ENCODE results near the gene ATAD3C. TPM values are rescaled to one million over a fixed set of nuclear protein-coding genes. Genes with fewer than 3 reads are reported as not detected.

The ATAD3C gene
- total RNA-seq, 1 experiment from 2014 or later = 2.0 TPM

DNA sequence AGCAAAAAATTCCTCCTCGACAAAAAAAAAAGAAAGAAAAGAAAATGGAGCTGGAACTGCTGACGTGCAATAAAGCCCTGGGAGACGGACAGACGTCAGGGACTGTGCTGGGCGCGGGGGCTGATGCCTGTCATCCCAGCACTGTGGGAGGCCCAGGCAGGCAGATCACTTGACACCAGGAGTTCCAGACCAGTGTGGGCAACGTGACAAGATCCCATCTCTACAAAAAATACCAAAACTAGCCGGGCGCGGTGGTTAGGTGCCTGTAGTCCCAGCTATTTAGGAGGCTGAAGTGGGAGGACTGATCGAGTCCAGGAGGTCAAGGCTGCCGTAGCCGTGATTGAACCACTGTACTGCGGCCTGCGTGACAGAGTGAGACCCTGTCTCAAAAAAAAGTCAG lies 24.8 kb upstream of the ATAD3C start:
- intact Hi-C loops (cut with micrococcal nuclease) = no loop called here
- ChIA-PET CTCF (no interaction called here), POLR2A (no interaction called here)
- H3K27me3 Mint-ChIP-seq (ENCODE audit: insufficient read depth, unreplicated experiment) = no peaks in the 10 kb centered on the region
- no peak overlapping the region for H3K4me3 Mint-ChIP-seq (ENCODE audit: unreplicated experiment)
- DNase-seq (ENCODE audit: unreplicated experiment) = no peak
- no TSS peak for BruUV-seq (replicated peaks)
- no peaks in the 10 kb centered on the region for H3K36me3 Mint-ChIP-seq (ENCODE audit: insufficient read depth, unreplicated experiment)
- H3K9me3 Mint-ChIP-seq (ENCODE audit: unreplicated experiment) = no peaks in the 10 kb centered on the region
- no peak overlapping the region for H3K27ac Mint-ChIP-seq (ENCODE audit: low read depth, unreplicated experiment)
- no peaks in the 10 kb centered on the region for H3K4me1 Mint-ChIP-seq (ENCODE audit: insufficient read depth, unreplicated experiment)
- no peak for TF ChIP-seq CTCF (IDR thresholded peaks at IDR 0.05; ENCODE audit: unreplicated experiment)

DNA sequence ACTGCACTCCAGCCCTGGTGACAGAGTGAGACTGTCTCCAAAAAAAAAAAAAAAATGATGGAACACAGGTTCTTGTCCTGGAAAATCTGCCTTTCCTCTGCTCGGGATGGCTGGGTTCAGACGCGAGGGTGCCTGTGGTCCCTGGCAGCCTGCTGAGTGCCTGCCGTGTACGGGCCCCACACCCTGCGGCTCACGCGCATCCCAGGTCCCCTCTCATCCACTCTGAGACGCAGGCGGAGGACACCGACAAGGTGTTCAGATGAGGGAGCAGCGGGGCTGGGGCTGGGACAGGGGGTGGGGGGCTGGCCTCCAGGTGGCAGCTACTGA lies 24.1 kb upstream of the ATAD3C start:
- no peak overlapping the region for H3K27ac Mint-ChIP-seq (ENCODE audit: low read depth, unreplicated experiment)
- H3K4me3 Mint-ChIP-seq (ENCODE audit: unreplicated experiment) = no peak overlapping the region
- ChIA-PET CTCF (interaction anchor here (1.8 kb wide), 1 partner anchor 15 kb away, joined by 9 read pairs; no protein-coding TSS in a partner anchor), POLR2A (no interaction called here)
- DNase-seq (ENCODE audit: unreplicated experiment) = no peak
- no peak for TF ChIP-seq CTCF (IDR thresholded peaks at IDR 0.05; ENCODE audit: unreplicated experiment)
- BruUV-seq (replicated peaks) = no TSS peak
- H3K36me3 Mint-ChIP-seq (ENCODE audit: insufficient read depth, unreplicated experiment) = no peaks in the 10 kb centered on the region
- intact Hi-C loops (cut with micrococcal nuclease) = no loop called here
- H3K27me3 Mint-ChIP-seq (ENCODE audit: insufficient read depth, unreplicated experiment) = no peaks in the 10 kb centered on the region
- no peaks in the 10 kb centered on the region for H3K9me3 Mint-ChIP-seq (ENCODE audit: unreplicated experiment)
- no peaks in the 10 kb centered on the region for H3K4me1 Mint-ChIP-seq (ENCODE audit: insufficient read depth, unreplicated experiment)

DNA sequence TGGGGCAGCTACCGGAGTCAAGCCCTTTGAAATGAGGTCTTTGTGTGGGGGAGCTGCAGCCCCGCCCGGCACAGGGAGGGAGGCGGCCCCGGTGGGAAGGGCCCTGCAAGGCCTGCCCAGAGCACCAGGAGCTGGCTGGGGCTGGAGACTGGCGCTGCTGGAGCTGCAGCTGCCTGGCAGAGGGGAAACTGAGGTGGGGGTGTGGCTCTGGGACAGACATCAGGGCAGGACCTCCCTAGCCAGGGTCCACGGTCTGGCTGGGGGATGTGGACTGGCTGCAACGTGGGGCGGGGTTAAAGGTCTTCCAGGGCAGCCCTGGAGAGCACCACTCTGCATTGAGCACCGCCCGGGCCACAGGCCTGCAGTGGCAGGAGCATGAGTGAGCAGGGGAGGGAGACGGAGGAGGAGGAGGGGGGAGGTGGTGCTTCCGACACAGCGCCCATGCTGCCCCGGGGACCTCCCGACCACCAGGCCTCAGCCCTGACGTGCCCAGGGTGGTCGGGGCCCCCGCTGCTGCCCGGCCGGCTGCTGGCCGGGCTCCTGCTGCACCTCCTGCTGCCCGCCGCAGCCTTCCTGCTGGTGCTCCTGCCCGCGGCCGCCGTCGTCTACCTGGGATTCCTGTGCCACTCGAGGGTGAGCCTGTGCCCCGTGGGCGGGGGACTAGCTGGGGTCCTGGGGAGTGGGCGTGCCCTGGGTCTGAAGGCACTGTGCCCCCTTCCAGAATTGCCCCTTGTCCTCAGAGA lies 23.6 kb upstream of the ATAD3C start:
- Mint-ChIP-seq H3K36me3 (ENCODE audit: insufficient read depth, unreplicated experiment) (no peaks in the 10 kb centered on the region), H3K27ac (ENCODE audit: low read depth, unreplicated experiment) (no peak overlapping the region), H3K27me3 (ENCODE audit: insufficient read depth, unreplicated experiment) (no peaks in the 10 kb centered on the region), H3K4me1 (ENCODE audit: insufficient read depth, unreplicated experiment) (no peaks in the 10 kb centered on the region), H3K9me3 (ENCODE audit: unreplicated experiment) (no peaks in the 10 kb centered on the region), H3K4me3 (ENCODE audit: unreplicated experiment) (no peak overlapping the region)
- ChIA-PET CTCF (interaction anchor here (1.8 kb wide), 1 partner anchor 15 kb away, joined by 9 read pairs; no protein-coding TSS in a partner anchor), POLR2A (no interaction called here)
- TF ChIP-seq CTCF (IDR thresholded peaks at IDR 0.05; ENCODE audit: unreplicated experiment) = no peak
- no TSS peak for BruUV-seq (replicated peaks)
- intact Hi-C loops (cut with micrococcal nuclease) = no loop called here
- DNase-seq (ENCODE audit: unreplicated experiment) = no peak

GRCh38 chr1:1426496-1427105 lies 22.9 kb upstream of the ATAD3C start:
- TF ChIP-seq CTCF (IDR thresholded peaks at IDR 0.05; ENCODE audit: unreplicated experiment) = no peak
- no peak overlapping the region for H3K4me3 Mint-ChIP-seq (ENCODE audit: unreplicated experiment)
- no peaks in the 10 kb centered on the region for H3K27me3 Mint-ChIP-seq (ENCODE audit: insufficient read depth, unreplicated experiment)
- CTCF ChIA-PET = interaction anchor here (1.8 kb wide), 1 partner anchor 14 kb away, joined by 9 read pairs; no protein-coding TSS in a partner anchor
- H3K36me3 Mint-ChIP-seq (ENCODE audit: insufficient read depth, unreplicated experiment) = no peaks in the 10 kb centered on the region
- H3K9me3 Mint-ChIP-seq (ENCODE audit: unreplicated experiment) = no peaks in the 10 kb centered on the region
- H3K4me1 Mint-ChIP-seq (ENCODE audit: insufficient read depth, unreplicated experiment) = no peaks in the 10 kb centered on the region
- POLR2A ChIA-PET = no interaction called here
- no peak for DNase-seq (ENCODE audit: unreplicated experiment)
- no peak overlapping the region for H3K27ac Mint-ChIP-seq (ENCODE audit: low read depth, unreplicated experiment)
- no TSS peak for BruUV-seq (replicated peaks)
- intact Hi-C loops (cut with micrococcal nuclease) = no loop called here
